NCI-H187 (cell line): ENCODE data around the gene ATF7IP.

Source experiments
- DNase-seq, 2 experiments: peaks; one replicate each; lab custom pipeline; 2025; lab: John Stamatoyannopoulos, UW

ATF7IP gene

DNA sequence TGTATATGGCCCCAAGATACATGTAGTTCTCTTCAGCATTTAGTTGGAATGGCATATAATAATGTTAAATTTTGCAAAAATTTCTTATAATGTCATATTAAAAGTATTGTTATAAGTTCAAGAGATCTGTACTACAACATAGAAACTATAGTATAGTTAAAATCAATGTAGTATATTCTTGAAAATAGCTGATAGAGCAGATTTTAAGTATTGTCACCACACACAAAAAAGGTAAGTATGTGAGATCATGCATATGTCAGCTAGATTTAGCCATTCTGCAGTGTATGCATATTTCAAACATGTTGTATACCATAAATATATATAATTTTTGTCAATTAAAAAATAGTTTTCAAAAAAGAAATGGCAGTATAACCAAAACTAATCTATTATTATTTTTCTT is 115.7 kb downstream of the ATF7IP start:
- no peak for DNase-seq

DNA sequence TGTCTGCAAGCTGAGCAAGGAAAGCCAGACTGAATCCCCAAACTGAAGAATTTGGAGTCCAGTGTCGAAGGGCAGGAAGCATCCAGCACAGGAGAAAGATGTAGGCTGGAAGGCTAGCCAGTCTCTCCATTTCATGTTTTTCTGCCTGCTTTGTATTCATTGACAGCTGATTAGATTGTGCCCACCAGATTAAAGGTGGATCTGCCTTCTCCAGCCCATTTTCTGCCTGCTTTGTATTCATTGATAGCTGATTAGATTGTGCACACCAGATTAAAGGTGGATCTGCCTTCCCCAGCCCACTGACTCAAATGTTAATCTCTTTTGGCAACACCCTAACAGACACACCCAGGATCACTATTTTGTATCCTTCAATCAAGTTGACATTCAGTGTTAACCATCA is 116.9 kb downstream of the ATF7IP start:
- no peak for DNase-seq

DNA sequence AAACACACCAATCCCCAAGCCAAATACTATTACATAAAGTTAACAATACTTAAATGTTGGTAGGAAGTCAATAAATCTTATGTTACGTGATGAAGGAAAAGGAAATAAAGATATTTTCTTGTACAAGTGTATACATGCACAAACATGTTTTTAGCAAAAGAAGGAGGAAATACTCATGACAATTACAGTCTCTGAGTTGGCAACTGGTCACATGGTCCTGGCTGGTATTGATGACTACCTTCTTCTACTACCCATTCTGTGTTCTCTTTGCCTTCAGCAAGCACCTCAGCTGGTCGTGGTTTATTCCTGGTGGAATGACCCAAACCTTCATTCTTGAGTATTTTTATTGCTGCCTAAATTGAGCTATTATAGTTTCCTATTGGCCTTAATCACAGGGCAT is 117.4 kb downstream of the ATF7IP start:
- DNase-seq = no peak

DNA sequence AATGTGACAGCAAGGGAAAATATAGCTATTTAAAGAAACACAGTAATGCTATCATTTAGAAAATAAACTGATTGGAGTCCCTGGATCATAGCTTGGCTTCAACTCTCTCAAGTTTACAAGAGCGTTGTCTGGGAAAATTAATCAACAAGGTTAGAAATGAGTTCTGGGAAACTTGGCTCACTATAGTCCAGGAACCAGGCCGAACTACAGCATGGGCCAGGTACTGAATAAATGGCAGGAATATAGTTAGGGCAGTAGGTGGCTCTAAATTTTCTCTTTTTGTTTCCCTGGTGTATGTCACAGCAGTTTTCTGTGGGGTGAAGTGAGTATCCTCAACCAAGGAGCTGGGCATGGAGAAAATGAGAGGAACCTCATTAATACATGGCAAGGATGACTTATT is 129.8 kb downstream of the ATF7IP start:
- no peak for DNase-seq

DNA sequence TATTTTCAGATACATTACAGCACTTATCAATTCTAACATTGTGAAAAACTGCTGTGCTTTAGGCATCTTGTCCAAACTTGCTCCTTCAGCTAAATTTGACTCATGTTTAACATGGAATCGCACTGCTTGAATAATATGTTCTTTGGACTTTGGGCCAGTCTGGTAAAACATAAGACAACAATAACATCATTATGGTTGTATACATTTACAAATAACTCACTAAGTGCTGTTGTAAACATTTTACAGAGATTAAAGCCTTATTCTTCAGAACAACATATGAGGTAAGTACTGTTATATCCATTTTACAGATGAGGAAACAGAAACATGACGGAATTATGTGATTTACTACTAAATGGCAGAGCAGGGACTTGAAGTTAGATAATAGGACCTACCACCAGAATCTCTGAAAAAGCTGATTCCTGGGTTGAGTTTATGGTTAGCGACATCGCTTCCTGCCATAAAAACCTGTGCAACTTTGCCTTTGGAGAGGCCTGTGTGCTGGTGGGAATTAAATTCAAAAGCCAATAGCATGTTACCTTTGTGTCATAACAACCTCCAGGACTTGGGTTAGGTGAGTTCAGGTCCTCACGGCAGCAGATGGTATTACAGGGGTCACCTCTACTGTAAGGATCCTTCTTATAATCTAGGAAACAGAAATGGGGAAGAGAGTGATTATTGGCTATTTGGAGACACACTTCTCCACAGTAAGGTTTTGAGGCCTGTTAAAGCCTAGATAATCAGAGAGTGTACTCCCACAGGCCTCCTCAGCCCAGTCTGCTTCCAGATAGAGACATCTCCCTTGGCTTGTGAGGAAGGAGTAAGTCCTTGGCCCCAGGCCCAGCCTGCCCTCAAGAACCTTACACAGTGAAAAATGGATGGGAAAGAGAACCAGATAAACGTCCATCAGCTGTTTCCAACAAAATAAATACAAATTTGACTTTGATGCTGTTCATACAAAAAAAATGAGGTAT is 140.4 kb downstream of the ATF7IP start:
- DNase-seq = no peak

DNA sequence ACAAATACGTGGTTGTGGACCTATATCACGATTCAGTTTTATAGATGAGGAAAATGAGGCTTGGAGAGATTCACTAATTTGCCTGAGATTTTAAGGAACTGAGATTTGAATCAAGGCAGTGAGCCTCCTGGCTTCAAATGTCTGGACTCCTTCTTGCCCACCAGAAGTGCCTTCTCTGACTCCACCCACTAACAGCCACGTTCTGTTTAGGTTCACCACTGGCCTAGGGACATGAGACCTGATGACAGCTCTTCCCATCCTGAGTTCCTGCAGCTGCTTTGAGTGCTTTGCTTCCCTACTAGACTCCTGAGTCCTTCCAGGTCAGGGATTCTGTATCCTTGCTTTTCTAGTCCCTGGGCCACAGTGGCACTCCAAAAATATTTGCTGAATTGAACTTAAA is 145.1 kb downstream of the ATF7IP start:
- no peak for DNase-seq

DNA sequence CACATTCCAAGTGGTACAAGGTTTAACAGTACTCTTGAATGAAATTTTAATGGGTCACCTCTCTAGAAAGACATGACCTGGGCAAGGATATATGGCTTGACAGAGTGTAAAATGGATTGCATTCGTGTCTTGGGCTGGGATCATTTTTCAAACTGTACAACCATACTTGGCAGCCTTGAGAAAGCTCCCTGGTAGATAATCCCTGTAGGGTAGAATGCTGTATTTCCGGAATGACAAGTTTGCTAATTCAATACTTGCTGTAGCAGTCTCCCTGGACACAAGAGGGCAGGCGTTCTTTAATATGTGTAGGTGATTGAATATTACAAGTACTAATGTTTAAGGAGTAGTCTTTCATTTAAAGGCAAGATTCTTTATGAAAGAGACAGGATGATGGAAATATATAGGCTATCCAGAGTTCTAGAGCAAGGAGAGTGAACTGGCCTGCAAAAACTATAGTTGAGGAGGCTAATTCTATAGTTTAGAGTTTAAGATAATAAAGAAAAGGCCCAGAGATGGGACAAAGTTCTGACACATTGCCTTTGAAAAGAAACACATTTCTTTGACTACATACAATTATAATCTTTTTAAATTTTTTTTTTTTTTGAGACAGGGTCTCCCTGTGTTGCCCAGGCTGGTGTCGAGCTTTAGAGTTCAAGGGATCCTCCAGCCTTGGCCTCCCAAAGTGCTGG is 148.8 kb downstream of the ATF7IP start:
- DNase-seq = no peak

DNA sequence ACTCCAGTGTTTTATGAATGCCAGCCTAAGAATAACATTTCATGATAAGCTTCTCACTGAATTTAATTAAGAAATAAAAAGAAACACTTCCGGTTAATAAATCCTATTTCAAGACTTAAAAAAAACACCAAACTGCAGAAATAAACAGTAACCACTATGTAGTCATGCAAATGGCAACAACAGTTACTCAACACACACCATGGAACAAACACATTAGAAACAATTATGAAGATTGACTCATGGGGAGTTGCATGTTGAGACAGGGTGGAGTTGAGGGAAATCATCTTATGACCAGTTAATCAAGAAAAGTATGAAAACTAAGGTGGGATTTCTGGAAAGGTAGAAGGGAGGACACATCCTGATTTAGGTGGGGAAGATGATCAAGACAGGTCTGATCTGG is 149.5 kb downstream of the ATF7IP start:
- no peak for DNase-seq

DNA sequence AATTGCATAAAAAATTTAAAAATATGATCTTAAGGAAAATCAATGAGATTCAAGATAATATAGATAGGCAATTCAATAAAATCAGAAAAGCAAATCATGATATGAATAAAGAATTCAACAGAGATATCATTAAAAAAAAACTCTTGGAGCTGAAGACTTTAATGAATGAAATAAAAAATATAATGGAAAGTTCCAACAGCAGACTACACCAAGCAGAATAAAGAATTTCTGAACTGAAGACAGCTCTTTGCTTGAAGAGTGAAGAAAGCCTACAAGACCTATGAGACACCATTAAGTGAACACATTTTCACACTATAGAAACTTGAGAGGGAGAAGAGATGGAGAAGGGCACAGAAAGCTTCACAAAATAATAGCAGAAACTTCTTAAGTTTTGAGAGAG is 156.3 kb downstream of the ATF7IP start:
- DNase-seq = no peak

DNA sequence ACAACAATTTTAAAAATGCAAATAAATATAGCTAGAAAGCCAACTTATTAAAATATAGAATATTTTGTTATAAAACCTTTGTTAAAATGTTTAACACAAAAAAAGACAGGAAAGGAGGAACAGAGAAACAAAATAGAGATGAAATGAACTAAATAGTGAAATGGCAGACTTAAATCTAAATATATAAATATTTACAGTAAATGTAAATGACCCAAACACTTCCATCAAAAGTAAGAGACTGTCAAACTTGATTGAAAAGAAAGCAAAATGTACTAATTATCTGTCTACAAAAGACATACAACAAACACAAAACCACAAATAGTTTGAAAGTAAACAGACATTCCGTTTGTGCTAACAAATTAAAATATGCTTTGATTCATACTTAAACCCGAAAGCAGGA is 160.5 kb downstream of the ATF7IP start:
- no peak for DNase-seq

DNA sequence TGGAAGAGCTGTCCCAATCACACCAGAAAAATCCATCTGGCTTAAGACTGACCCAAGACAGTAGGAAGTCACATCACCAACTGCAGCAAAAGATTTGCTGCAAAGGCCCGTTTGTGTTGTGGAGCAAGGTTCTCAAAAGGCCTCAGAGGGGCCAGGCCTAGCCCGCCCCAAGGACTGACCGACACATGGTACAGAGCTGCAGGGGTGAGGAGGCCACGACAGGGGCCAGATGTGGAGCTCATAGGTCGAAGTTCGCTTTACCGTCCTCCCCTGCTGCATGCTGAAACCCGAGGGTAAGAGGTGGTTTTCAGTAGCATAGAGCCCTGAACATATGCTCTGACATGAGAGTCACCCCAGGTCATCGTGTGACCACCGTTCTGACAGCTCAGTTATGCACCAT is 166.7 kb downstream of the ATF7IP start:
- no peak for DNase-seq

DNA sequence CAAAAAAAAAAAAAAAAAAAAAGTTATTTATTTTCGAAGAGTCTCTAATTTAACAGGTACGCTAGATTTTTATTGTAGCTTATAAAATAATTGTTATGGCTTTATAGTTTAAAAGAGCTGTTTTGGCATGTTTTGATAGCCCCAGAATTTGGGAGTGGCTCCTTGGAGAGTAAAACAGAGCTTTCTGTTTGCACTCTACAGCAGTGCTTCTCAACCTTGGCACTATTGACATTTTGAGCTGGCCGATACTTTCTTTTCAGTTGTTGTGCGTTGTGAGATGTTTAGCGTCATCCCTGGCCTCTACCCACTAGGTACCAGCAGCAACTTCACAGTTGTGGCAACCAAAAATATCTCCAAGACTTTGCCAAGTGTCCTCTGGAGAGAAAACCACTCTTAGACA is 171.6 kb downstream of the ATF7IP start:
- DNase-seq = no peak

DNA sequence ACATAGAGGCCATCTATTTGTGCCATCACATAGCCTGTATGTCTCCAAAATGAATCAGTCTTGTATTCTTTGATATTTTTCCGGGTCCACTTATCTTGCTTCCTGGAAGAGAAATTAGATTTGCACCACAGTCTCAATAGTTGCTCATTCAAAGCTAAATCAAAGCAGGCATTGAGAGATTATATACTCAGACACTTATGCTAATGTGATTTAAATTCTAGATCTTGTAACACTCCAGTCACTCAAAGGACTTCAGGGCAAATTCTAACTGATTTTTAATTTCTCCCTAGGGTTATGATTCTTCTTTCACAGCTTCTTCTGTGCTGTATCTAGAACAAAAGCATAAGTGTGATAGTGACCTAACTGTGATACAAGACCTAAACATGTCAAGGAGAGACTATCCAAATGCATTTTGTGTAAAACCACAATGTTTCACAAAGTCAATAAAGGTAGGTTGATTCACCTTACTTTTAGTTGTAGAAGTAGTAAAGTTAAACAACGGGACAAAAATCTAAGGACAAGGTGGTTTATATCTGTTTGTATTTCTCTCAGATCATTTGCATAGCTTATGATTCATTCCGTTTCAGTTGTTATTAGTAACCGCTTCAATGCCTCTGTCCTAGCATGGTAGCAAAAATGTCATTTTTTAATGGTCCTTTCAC is 175.4 kb downstream of the ATF7IP start:
- no peak for DNase-seq

DNA sequence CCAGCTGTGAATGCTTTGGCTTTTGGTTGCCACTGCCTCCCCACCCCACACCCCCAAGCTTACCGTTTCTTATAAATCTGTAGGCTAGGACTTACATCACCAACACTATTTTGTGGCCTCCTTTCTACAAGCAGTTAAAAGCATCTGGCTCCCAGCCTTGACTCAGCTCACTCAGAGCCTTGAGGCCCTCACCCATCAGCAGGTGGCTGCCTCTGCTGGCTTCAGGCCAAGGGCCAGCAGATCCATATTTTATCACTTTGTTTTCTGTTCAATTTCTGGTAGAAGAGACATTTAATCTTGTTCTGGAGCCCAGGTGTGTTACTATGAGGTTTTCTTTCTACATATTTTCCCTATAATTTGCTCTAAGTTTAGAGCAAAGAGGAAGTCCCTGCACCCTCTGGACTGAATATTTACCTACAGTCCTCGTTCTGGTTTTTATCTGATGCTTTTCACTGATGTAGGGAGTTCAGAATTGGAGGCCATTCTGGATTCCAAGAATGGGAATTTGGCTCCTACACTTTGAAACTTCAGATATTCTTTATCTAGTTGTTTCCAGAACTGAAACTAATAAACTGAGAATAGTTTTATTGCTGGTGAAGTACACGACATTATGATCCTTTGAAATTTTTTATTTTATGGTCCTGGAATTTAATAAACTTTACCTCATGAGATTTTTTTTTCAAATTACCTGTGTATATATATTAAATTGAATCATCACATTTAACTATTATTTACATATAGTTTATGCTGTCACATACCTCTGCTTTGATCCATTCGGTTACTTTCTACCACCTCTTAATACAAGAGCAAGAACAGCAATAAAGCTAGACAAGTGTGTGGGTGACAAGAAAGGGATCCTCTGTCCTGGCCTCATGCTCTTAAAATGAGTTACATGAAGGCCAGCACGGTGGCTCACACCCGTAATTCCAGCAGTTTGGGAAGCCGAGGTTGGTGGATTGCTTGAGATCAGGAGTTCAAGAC is 180.0 kb downstream of the ATF7IP start:
- no peak for DNase-seq

DNA sequence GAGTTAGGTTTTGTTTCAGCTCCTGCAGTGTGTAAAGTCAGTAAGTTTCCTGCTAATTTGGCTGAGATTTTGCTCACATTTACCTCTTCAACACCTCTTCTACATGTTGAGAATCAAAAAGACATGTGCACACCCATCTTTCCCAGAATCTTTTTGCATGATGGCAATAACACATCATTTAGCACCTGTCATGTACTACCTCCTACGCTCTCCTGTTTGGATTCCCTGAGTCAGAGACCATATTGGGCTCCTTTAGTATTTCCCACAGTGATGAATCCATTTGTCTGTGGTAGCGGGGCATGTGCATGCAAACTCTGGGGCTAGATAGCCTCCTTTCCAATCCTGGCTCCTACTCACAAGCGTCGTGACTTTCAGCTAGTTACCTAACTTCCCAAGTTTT is 182.1 kb downstream of the ATF7IP start:
- DNase-seq = no peak

DNA sequence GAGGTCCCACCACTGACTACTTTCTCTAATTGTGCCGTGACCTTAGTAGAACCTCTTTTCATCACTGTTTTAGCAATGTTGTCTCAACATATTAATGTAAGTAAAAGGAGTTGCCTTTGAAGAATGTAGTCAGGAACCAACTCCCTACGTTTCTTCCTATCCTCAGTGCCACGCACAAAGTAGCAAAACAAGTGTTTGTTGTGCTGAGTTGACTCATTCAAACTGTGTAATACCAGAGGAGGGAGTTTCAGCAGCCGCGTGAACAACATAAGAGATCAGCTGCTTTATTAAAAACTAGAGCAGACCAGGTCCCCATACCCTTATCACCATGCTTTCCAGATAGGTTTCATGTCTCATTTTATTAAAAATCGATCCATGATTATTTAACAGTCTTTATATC is 183.1 kb downstream of the ATF7IP start:
- DNase-seq = no peak
